T1000 (cell line): ENCODE measurements around the gene FAM184A.

Source experiments
- DNase-seq: peaks from one replicate; lab custom pipeline; 2025; ENCODE audit warnings: mixed read lengths; lab: John Stamatoyannopoulos, UW

Gene FAM184A

DNA sequence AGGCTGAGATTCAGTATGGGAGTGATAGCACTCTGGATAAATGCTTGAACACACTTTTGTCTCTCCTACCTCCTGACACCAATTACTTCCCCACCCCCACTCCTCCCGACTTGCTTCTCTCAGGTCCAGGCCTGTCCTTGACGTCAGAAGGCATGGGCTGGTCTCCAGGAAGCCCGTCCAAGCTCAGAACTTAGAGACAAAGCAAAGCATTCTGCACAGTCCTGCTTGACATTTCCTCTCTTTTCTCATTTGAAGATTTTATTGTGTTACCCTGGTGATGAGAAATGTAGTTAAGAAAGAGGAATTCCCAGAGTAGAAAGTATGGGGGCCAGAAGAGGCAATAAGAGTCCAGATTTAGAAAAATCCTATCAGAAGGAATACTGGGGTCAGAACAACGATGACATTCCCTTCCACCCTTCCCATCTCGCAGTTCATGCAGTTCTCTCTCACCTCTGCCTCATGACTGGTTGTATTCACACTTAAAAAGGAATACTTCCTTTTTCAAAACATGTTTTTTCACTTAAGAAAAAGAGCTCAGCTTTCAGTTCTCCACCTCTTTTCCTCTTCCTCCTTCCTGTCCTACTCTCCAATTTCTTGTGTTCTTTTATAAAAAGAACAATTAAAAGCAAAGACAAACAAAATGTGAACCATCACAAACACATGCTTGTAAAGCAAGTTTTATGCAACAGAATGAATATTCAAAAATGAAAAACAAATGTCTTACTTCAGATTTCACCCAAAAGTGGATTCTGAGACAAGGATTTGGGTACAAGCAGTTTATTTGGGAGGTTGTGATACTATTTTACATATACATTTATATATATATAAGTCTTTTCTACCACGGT is 18.5 kb upstream of the FAM184A start:
- no peak for DNase-seq

DNA sequence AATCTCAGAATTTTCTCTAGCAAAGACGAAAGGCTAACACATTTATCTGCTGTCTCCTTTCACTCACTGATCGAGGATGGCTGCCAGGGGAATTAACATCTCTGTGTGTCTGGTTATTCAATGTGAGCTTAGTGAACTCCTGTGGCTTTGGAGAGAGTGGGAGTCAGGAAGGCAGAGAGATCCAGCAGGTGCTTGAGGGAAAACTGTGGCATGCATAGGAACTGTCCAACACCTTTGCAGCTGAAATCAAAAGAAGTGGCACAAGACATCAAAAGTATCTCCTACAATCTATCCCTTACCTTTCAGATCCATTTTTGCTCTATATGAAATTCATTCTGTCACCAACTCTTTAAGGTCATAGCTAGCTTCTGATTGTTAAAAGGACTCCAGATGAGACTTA is 11.8 kb upstream of the FAM184A start:
- DNase-seq = no peak

DNA sequence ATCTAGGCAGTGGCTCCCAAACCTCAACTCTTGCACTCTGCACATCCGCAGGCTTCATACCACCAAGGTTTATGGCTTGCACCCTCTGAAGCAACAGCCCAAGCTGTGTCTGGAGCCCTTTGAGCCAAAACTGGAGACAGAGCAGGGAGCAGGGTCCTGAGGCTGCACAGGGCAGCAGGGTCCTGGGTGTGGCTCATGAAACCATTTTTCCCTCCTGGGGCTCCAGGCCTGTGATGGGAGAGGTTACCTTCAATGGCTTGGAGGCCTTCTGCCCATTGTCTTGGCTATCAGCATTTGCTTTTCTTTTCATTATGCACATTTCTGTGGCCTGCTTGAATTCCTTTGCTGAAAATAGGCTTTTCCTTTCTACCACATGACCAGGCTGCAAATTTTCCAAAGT is 6.3 kb upstream of the FAM184A start:
- DNase-seq = no peak

DNA sequence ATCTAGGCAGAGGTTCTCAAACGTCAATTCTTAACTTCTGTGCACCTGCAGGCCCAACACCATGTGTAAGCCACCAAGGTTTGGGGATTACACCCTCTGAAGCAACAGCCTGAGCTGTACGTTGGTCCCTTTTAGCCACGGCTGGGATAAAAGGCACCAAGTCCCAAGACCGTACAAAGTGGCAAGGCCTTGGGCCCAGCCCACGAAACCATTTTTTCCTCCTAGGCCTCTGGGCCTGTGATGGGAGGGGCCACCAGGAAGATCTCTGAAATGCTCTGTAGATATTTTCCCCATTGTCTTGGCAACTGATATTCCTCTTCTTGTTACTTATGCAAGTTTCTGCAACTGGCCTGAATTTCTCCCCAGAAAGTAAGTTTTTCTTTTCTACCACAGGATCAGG is 4.5 kb upstream of the FAM184A start:
- DNase-seq = no peak

- DNase-seq = no peak
These were observed 882 bp upstream of the FAM184A start for GRCh38 chr6:119079283-119079809.

DNA sequence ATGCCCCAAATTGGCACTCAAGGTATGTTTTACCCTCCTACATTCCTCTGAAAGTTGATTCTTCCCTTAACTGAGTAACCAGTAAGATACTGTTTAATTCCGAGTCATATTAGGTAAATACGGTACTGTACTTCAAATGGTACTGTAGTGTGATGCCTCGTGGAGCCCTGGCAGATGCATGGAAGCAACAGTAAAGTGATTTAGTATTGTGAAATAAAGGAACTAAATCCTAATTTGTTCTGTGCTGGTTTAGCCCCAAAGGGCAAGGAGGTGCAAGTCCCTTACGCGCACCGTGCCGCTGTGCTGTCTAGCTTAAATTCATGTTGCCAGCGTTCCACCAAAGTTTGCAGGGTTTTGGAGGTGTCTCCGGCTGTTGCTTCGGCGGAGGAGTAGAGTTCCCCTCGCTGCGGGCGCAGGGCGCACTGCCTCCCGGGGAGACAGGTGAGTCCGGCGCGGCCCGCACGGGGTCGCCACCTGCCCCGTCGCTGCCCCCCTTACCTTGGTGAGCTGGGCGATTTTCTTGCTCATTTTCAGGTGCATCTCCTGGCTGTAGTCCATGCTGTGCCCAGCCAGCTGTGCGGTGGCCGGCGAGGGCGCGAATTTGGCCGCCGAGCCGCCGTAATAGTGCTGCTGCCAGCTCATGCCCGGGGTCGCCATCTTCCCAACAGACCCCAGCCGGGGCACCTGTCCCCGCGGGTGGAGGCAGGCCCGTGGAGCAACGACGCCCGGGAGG is 655 bp downstream of the FAM184A start:
- DNase-seq = peak; percentile 4

DNA sequence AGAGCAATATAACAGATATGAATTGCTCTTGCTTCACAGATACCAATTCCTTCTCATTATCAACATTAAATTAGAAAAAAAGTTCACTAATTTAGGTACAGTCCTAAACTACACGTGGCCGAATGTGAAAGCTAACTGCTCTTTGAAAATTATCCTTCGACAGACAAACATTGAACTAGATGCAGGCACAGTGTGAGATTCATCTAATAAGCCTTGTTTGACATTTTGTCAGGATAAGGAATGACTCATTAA is 1.1 kb downstream of the FAM184A start:
- DNase-seq = no peak

DNA sequence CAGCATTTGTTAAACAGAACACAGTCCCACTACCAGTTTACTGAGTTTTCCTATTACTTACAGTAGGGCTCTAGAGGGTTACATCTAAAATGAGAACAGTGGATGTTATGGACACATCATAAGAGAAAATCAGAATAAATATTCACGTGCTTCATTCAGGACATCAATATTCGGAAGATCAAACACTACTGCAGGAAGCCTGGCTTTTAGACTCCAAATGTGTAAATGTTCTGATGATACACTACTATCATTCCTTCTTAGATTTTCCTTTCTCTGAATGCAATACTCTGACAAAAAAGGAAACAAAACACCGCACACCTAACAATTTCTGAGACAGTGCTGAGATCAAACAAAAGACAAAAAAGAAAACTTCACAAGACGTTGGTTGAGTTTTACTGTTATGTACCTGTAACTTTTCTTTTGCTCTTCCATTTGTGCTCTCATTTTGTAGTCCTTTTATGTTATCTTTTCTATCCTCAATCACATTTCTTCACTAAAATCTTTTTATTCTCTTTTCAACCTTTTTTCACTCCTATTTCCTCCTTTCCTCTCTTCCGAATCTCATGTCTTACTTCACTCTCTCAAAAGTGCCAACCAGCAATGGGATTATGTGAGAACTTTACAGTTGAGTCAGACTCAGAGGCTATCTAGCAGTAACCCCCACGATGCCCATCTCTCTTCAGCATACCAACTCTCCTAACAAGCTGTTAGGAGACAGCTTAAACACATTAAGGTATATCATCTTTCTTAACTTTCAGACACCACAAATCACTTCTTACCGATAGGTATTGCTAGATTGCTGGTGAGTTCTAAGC is 1.7 kb downstream of the FAM184A start:
- no peak for DNase-seq

GRCh38 chr6:119076173-119076572 is 2.3 kb downstream of the FAM184A start:
- no peak for DNase-seq

- no peak for DNase-seq
These were observed 3.1 kb downstream of the FAM184A start for GRCh38 chr6:119075200-119075981.

DNA sequence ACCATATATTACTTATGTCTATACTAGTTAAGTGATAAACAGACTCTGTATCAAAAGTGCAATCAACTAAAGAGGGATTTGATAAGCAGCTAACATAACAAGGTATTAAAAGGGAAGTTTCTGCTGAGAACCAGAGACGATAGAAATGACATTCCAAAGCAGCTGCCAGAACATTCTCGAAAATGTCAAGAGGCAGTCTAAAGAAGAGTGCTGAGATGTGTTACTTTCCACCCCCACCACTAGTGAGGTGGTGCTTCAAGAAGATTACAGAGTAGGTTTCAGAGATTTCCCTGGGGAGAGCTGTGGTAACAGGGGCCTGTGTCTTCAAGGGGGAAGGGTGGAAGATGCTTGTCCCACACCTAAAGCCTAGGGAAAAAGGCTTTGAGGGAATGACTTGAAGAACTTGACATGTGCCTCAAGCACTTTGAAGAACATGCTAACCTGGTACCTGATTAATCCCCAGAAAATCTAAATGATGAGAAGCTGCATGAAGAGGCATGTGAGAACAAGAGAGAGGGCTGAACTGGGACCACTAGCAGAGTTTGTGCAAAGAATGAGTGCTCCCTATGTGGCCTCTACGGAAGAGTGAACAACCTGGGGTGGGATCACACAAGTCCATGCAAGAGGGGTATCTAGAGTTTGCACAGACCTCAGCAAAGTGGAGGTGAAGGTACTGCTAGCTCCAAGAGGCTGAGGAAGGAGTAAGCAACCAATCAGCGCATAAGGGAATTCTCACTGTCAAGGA is 5.0 kb downstream of the FAM184A start:
- DNase-seq = no peak

- DNase-seq = no peak
These were observed 6.9 kb downstream of the FAM184A start for GRCh38 chr6:119071576-119071975.

DNA sequence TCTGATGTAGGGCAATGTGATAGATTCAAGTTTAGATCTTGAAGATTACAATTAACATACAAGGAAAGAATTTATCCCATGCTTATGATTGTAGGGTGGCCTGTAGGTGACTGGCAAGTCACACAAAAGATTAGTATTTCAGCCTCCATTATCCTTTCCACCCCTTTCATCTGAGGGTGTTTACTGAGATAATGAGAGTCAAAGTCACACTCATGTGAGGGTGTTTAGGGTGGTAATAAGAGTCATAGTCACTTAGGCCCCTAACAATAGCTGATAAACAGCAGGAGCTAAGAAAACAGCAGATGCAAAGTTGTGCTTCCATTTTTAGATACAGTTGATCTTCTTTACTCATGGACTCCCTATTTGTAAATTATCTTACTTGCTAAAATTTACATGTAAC is 11.4 kb downstream of the FAM184A start:
- no peak for DNase-seq

DNA sequence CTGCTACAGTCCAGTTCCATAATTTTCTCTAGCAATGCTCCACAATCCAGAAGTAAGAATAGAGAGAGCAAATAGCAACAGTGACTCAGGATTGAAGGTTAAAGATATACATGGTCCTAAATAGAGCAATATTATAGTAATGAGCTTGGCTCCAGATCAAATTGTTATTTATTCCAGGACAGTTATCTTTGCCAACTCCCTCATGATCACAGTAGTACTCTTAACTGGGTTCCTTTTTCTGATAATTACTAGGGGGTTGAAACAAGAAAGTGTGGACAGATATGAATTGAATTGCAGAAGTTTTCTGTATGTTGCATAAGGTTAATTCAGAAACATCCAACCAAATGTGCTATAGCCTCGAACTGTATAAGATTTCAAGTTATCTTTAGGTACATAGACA is 11.9 kb downstream of the FAM184A start:
- DNase-seq = no peak

DNA sequence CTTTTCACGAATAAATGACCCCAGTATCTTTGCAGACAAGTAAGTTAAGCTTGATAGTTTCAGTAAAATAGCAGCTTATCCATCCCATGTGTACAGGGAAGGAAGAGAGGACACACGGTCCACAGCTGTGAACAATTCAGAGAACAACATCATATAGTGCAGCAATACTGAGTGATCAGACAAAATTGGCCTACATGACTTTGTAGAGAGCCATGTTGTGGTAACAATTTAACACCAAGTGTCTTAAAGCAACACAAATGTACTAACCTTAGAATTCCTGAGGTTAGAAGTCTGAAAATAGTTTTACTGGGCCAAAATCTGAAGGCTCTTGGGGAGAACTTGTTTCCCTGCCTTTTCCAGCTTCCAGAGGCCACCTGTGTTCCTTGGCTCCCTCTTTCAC is 12.5 kb downstream of the FAM184A start:
- no peak for DNase-seq

GRCh38 chr6:119065382-119065781 is 13.1 kb downstream of the FAM184A start:
- DNase-seq = no peak

DNA sequence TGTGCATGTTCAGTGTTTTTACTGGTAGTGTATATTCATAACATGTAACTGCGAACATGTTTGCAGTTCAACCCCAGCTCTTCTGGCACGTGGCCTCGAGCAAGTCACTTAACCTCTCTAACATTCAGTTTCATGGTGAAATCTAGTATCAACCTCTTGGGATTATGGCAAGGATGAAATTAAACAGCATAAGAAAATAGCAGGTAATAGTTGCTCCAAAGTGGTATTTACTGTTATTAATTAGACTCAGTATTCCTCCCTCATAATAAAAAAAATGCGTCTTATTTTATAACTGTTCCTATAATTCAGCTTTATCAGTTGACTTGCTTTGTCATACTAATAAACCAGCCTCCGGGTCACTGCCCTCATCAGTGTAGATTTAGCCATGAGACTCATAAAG is 15.0 kb downstream of the FAM184A start:
- no peak for DNase-seq

DNA sequence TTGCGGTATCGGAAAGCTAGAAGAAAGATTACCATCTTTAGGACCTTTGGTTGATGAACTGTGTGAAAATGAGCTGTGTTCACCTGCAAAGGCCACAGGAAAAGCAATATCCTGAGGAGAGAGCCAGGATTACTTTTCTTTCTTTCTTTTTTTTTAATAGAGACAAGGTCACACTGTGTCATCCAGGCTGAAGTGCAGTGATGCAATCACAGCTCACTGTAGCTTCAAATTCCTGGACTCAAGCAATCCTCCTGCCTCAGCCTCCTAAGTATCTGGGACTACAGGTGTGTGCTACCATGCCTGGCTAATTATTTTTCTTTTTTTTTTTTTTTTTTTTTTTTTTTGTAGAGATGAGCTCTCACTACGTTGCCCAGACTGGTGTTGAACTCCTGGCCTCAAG is 17.2 kb downstream of the FAM184A start:
- DNase-seq = no peak

GRCh38 chr6:119060255-119060907 is 18.1 kb downstream of the FAM184A start:
- DNase-seq = no peak

GRCh38 chr6:119055069-119055468 is 23.4 kb downstream of the FAM184A start:
- no peak for DNase-seq

GRCh38 chr6:119052987-119053386 is 25.5 kb downstream of the FAM184A start:
- DNase-seq = no peak
